NCI-H460 (cell line): ENCODE results near the gene KCNH6. TPM values are rescaled to one million over a fixed set of nuclear protein-coding genes. Genes with fewer than 3 reads are reported as not detected.

Source experiments
- DNase-seq: peaks from one replicate; pipeline ENCODE4 v3.0.0-alpha.2; 2016; ENCODE audit warnings: low read depth; ENCODE audit errors: extremely low read depth
- total RNA-seq: library from RNA; depleted of rRNA; stranded (reverse); fragments of >200 nt; shearing (Covaris generic); gene quantifications from 2 replicates; pipeline ENCODE4 v1.2.3, GENCODE V29; 2014

KCNH6 gene
- total RNA-seq, 1 experiment from 2014 or later: not detected

DNA sequence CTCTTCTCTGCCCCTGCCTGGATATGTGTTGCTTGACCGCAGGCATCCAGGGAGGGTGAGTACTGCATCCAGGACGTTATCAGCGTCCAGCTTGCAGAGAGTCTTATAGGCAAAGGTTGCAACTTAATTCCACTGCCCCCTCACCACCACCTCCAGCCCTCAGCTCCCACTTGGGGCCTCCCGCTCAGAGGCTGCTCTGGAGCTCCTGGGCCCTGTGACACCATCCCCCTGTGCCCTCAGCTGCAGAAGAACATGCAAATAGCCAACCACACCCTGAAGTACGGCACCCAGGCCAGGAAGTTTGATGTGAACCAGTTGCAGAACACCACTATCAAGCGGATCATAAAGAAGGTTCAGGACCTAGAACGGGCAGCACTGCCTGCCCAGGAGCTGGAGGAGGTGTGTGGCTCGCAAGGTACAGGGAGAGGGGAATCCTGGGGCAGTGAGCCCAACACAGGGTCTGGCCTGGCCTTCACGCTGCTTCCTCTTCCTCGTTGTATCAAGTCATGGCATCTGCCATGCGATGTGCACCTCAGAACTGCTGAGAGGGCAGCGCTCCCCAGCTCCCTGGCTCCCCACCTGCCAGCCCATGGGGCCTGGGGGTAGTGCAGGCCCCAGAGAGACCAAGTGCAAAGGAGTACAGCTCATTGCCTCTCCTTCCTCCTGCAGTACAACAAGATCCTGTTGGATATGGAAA lies 36.7 kb upstream of the KCNH6 start:
- no peak for DNase-seq

- DNase-seq: no peak
Observed at GRCh38 chr17:63487014-63487339, 36.2 kb upstream of the KCNH6 start.

DNA sequence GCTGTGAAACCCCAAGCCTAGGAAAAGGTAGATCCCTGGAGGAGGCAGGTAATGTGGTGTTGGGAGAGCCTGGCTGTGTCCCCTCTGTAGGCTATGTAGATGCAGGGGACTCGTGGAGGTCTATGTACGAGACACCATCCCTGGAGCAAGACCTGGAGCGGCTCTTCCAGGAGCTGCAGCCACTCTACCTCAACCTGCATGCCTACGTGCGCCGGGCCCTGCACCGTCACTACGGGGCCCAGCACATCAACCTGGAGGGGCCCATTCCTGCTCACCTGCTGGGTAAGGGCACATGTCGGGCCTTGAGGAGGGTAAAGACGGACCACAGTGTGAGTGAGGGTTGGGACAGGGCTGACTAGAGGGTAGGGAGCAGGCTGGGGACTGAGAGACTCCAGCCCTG lies 34.3 kb upstream of the KCNH6 start:
- DNase-seq: no peak

DNA sequence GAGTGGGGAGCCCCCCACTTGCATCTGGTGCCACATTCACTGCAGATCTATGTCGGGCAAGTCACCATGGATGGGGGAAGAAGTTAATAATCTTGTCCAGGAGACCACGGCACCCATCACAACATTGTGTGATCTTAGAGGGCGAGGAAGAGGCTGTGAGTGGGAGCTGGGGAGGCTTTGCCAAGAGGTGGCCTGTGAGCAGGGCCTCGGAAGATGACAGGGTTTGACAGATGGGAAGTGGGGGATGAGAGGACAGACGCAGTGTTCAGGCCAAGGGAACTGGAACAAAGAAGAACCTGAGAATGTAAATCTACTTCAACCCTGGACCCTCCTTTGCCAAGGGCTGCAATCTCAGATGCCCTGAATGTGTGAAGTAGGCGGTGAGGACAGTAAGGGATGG lies 33.9 kb upstream of the KCNH6 start:
- DNase-seq: no peak

- no peak for DNase-seq
Observed at GRCh38 chr17:63490329-63490728, 32.8 kb upstream of the KCNH6 start.

DNA sequence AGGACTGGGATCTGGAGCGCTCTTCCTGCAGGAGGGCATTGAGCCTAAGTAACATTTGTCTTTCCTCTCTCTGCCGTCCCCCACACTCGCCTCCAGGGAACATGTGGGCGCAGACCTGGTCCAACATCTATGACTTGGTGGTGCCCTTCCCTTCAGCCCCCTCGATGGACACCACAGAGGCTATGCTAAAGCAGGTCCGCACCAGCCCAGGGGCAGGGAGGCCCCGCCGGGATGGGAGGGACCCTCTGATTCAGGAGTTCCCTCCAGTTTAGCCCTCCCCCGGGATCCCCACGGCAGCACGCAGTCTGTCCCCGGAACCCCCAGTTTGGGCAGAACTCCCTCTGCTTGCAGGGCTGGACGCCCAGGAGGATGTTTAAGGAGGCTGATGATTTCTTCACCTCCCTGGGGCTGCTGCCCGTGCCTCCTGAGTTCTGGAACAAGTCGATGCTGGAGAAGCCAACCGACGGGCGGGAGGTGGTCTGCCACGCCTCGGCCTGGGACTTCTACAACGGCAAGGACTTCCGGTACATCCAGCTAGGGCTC lies 32.2 kb upstream of the KCNH6 start:
- DNase-seq: no peak

GRCh38 chr17:63491413-63491812 lies 31.7 kb upstream of the KCNH6 start:
- no peak for DNase-seq

- DNase-seq: no peak
Observed at GRCh38 chr17:63491977-63492618, 31.1 kb upstream of the KCNH6 start.

DNA sequence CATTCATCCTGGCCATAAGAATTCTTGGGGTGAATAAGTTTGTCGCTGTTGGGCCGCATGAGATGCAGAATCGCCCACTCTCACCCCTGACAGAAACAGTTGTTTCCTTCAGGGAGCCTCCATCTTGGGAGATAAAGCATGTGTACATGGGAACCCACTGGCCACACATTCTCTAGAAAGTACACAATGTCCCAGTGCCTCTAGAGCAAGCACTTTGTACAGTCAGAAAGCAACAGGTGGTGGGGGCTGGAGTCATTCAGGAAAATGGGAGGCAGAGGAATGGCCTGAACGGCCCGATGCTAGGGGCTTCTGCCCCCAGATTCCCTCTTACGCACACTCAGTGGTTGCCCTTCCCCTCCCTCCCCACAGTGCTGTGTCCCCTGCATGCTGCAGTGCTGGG lies 30.2 kb upstream of the KCNH6 start:
- no peak for DNase-seq

DNA sequence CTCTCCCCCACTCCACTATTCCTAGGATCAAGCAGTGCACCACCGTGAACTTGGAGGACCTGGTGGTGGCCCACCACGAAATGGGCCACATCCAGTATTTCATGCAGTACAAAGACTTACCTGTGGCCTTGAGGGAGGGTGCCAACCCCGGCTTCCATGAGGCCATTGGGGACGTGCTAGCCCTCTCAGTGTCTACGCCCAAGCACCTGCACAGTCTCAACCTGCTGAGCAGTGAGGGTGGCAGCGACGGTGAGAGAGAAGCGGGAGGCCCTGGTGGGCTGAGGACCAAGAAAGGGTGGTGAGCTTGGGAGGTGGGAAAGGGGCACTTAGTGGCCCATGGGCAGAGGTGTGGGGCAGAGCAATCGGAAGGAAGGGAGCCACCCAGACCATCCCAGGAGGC lies 29.7 kb upstream of the KCNH6 start:
- DNase-seq: no peak

- no peak for DNase-seq
Observed at GRCh38 chr17:63494300-63494928, 28.7 kb upstream of the KCNH6 start.

- DNase-seq: no peak
Observed at GRCh38 chr17:63495491-63495890, 27.7 kb upstream of the KCNH6 start.

DNA sequence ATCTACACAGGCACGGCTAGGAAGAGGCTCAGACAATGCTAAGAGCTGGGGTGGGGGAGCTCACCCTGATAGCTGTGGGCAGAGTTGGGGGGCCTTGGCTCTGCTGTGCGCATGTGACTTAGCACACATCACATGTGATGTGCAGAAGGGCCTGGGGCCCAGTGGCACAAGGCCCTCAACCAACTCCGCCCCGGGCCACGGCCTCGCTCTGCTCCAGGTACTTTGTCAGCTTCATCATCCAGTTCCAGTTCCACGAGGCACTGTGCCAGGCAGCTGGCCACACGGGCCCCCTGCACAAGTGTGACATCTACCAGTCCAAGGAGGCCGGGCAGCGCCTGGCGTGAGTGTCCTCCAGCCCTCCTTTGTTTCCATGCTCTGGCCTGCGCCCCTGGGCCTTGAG lies 27.0 kb upstream of the KCNH6 start:
- DNase-seq: no peak

DNA sequence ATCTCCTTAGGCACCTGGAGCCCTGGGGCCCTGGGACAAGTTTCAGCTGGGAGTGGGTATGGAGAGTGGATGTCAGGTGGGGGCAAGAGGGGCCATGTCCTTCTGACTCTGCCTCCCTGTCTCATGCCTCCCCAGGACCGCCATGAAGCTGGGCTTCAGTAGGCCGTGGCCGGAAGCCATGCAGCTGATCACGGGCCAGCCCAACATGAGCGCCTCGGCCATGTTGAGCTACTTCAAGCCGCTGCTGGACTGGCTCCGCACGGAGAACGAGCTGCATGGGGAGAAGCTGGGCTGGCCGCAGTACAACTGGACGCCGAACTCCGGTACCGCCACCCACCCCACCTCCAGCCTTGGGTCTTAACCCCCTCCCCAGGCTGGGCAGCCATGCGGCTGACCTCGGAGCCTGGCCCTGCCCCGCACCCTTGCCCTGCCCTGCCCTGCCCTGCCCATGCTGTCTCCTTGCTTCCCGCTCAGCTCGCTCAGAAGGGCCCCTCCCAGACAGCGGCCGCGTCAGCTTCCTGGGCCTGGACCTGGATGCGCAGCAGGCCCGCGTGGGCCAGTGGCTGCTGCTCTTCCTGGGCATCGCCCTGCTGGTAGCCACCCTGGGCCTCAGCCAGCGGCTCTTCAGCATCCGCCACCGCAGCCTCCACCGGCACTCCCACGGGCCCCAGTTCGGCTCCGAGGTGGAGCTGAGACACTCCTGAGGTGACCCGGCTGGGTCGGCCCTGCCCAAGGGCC lies 26.3 kb upstream of the KCNH6 start:
- DNase-seq: no peak

DNA sequence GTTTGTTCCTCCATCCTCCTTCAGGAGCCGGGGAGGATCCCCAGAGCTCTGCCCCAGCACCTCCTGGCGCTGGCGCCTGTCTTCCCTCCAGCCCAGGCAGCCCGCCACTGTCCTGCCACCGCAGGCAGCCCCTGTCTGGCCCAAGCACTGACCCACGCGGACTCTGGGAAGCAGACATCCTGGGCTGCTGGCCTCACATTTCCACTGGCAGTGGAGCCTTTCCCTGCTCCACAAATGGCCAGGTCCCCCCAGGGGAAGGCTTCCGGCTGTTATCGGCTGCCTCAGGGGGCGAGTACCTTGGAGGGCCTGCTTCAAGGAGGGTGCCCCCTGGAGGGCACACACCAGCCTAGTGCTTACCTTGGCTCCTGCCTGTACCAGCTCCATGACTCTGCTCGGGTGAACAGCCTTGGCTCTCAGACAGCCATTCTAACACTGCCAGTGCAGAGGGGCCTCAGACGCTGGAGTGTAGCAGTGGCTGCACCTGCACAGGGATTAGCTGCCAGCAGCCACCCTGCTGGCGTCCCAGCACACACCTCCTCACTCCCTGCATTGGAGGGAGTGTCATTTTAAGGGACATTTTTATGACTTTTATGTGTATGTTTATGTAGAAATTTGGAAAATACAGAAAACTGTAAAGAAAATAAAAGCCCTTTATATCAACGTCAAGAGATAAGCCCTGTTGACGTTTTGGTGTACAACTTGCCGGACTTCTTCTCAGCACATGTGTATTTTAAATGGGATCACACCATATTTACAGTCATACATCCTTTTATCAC lies 25.3 kb upstream of the KCNH6 start:
- DNase-seq: no peak

GRCh38 chr17:63498626-63499195 lies 24.4 kb upstream of the KCNH6 start:
- no peak for DNase-seq

- no peak for DNase-seq
Observed at GRCh38 chr17:63500543-63501390, 22.4 kb upstream of the KCNH6 start.

GRCh38 chr17:63503341-63503705 lies 19.8 kb upstream of the KCNH6 start:
- no peak for DNase-seq

- DNase-seq: no peak
Observed at GRCh38 chr17:63504261-63504660, 18.9 kb upstream of the KCNH6 start.
